Lower lobe of right lung (tissue), 2 donors: Measurements from ENCODE around the gene SETD2. TPM values are rescaled to one million over a fixed set of nuclear protein-coding genes. Genes with fewer than 3 reads are reported as not detected.

Experiments used
- ATAC-seq, 2 donors: fragments of 200-7000 bp; cut with Tn5 transposase; one replicate each; pipeline ENCODE4 v1.9.1; 2020 to 2022; ENCODE audit warnings: mild to moderate bottlenecking in 2 of 2, moderate library complexity in 2 of 2
- DNase-seq: peaks from one replicate; pipeline ENCODE4 v3.0.0-alpha.2; 2020
- H3K27ac ChIP-seq: fragments of 200-600 bp; one replicate; pipeline ENCODE4 v1.8.0; 2022
- H3K27me3 ChIP-seq: fragments of 200-600 bp; one replicate; pipeline ENCODE4 v1.8.0; 2022; ENCODE audit warnings: low read depth
- H3K36me3 ChIP-seq: fragments of 200-600 bp; one replicate; pipeline ENCODE4 v1.8.0; 2022; ENCODE audit warnings: mild to moderate bottlenecking
- H3K4me1 ChIP-seq: fragments of 200-600 bp; one replicate; pipeline ENCODE4 v1.8.0; 2022
- H3K4me3 ChIP-seq: fragments of 200-600 bp; one replicate; pipeline ENCODE4 v1.8.0; 2022; ENCODE audit warnings: mild to moderate bottlenecking
- H3K9me3 ChIP-seq: fragments of 200-600 bp; one replicate; pipeline ENCODE4 v1.8.0; 2022
- CTCF ChIP-seq: fragments of 200-600 bp; IDR thresholded peaks from one replicate; pipeline ENCODE4 v1.8.0; 2022; ENCODE audit warnings: antibody characterized with exemption, mild to moderate bottlenecking
- intact Hi-C: fragments of 100-400 bp; cut with DNase I; formaldehyde crosslinking; loops from one replicate; pipeline ENCODE4 v1.11.0; 2022
- total RNA-seq: library from RNA; stranded (reverse); fragmentation: NEBNext Ultra II Directional; extraction: Animal tissue kit (Norgen Biotek cat#: 25700); gene quantifications from one replicate; pipeline ENCODE4 v1.2.1, GENCODE V29; 2021
- donor health status: DM: no; HTN: yes; CAD: no; lungs with severe emphysema.

SETD2 gene
- total RNA-seq, 1 donor from 2014 or later = 47.9 TPM

- no peak for ATAC-seq
- peaks cover 83% of the 10 kb centered on the region for H3K4me1 ChIP-seq
- no peaks in the 10 kb centered on the region for H3K9me3 ChIP-seq
- intact Hi-C loops = no loop called here
- DNase-seq = no peak
- H3K4me3 ChIP-seq = no peak overlapping the region
- H3K27me3 ChIP-seq = no peaks in the 10 kb centered on the region
- H3K27ac ChIP-seq = peak overlapping the region; percentile 32
- peaks cover 15% of the 10 kb centered on the region for H3K36me3 ChIP-seq
- TF ChIP-seq CTCF = no peak
These were observed 192.2 kb downstream of the SETD2 start for GRCh38 chr3:46971742-46972141.

DNA sequence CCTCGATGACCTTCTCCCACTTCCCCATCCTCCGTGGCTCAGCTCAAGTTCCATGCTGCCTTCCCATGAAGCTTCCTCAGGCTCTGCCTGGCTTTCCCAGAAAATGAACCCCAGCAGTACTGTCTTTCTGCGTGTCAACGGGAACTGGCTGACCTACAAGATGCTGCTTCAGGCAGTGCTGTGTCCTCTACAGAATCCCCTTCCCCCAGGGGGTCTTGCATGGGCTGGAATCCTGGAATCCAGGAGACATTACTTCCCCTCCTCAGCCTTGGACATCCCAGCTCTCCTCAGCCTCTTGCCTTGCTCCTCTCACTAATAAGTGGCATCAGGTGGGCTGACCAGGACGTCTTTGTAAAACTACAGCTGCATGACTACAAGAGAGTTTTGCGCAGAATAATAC, 192.8 kb downstream of the SETD2 start:
- H3K27ac ChIP-seq = peak overlapping the region; percentile 32
- no peak overlapping the region for H3K4me3 ChIP-seq
- H3K36me3 ChIP-seq = peaks cover 15% of the 10 kb centered on the region
- TF ChIP-seq CTCF = no peak
- DNase-seq (no peak), ATAC-seq (no peak)
- intact Hi-C loops = no loop called here
- no peaks in the 10 kb centered on the region for H3K9me3 ChIP-seq
- H3K4me1 ChIP-seq = peaks cover 89% of the 10 kb centered on the region
- no peaks in the 10 kb centered on the region for H3K27me3 ChIP-seq

- ATAC-seq = peak; percentile 76 to 78
- H3K27me3 ChIP-seq = no peaks in the 10 kb centered on the region
- peaks cover 94% of the 10 kb centered on the region for H3K4me1 ChIP-seq
- DNase-seq = no peak
- intact Hi-C loops = no loop called here
- peaks cover 15% of the 10 kb centered on the region for H3K36me3 ChIP-seq
- peak overlapping the region; percentile 32 for H3K27ac ChIP-seq
- TF ChIP-seq CTCF = no peak
- H3K9me3 ChIP-seq = no peaks in the 10 kb centered on the region
- H3K4me3 ChIP-seq = no peak overlapping the region
These were observed 193.4 kb downstream of the SETD2 start for GRCh38 chr3:46970391-46971091.

- no peaks in the 10 kb centered on the region for H3K9me3 ChIP-seq
- H3K4me1 ChIP-seq = peaks cover 87% of the 10 kb centered on the region
- TF ChIP-seq CTCF = no peak
- peaks cover 15% of the 10 kb centered on the region for H3K36me3 ChIP-seq
- H3K4me3 ChIP-seq = no peak overlapping the region
- H3K27me3 ChIP-seq = no peaks in the 10 kb centered on the region
- ATAC-seq (no peak), DNase-seq (no peak)
- H3K27ac ChIP-seq = peak overlapping the region; percentile 51
- intact Hi-C loops = no loop called here
These were observed 195.0 kb downstream of the SETD2 start for GRCh38 chr3:46968783-46969428.

- Histone ChIP-seq H3K4me3 (peak overlapping the region; percentile 30), H3K36me3 (peaks cover 15% of the 10 kb centered on the region), H3K4me1 (peaks cover 83% of the 10 kb centered on the region), H3K9me3 (no peaks in the 10 kb centered on the region), H3K27ac (peak overlapping the region; percentile 51), H3K27me3 (no peaks in the 10 kb centered on the region)
- DNase-seq (no peak), ATAC-seq (no peak)
- TF ChIP-seq CTCF = no peak
- intact Hi-C loops = no loop called here
These were observed 197.1 kb downstream of the SETD2 start for GRCh38 chr3:46966811-46967210.

Other genes with a start within 250 kb of the SETD2 start
- gene CCDC12, start 187.4 kb downstream of the SETD2 start, total RNA-seq = 42.9 TPM
- gene NBEAL2, start 184.4 kb downstream of the SETD2 start, total RNA-seq = 97.0 TPM
- 8.7 TPM for gene KIF9, start 118.7 kb upstream of the SETD2 start, total RNA-seq
- 30.2 TPM for gene KLHL18, start 118.8 kb upstream of the SETD2 start, total RNA-seq
- gene PTPN23, start 216.9 kb upstream of the SETD2 start, total RNA-seq = 40.4 TPM